Endodermal cell (in vitro differentiated cells): ENCODE measurements around the gene IL20RA. TPM values are rescaled to one million over a fixed set of nuclear protein-coding genes. Genes with fewer than 3 reads are reported as not detected.

Experiments used
- DNase-seq: peaks from one replicate; pipeline ENCODE4 v3.0.0-alpha.2; 2017
- H3K27ac ChIP-seq: 2 replicates; pipeline ENCODE4 v1.5.1; 2013; ENCODE audit warnings: mild to moderate bottlenecking, low read depth, low read length, moderate library complexity
- H3K27me3 ChIP-seq: 2 replicates; pipeline ENCODE4 v1.6.1; 2013; ENCODE audit warnings: mild to moderate bottlenecking, low read length, moderate library complexity; ENCODE audit not compliant: insufficient read depth, control insufficient read depth, poor library complexity, severe bottlenecking
- H3K36me3 ChIP-seq: 2 replicates; pipeline ENCODE4 v1.7.0; 2013; ENCODE audit warnings: mild to moderate bottlenecking, low read length, moderate library complexity; ENCODE audit not compliant: control insufficient read depth, insufficient read depth
- H3K4me1 ChIP-seq: one replicate; pipeline ENCODE4 v1.7.0; 2013; ENCODE audit warnings: low read length; ENCODE audit not compliant: control insufficient read depth, insufficient read depth
- H3K4me3 ChIP-seq: 2 replicates; pipeline ENCODE4 v1.5.1; 2013; ENCODE audit warnings: mild to moderate bottlenecking, low read length, moderate library complexity
- H3K9ac ChIP-seq: 2 replicates; pipeline ENCODE4 v1.6.1; 2013; ENCODE audit warnings: mild to moderate bottlenecking, low read length, moderate library complexity; ENCODE audit not compliant: poor library complexity, severe bottlenecking; ENCODE audit errors: extremely low read depth
- H3K9me3 ChIP-seq: 2 replicates; pipeline ENCODE4 v1.6.1; 2013; ENCODE audit warnings: mild to moderate bottlenecking, low read length, moderate library complexity; ENCODE audit not compliant: control insufficient read depth
- H3K27ac Mint-ChIP-seq: 2 replicates; pipeline ENCODE4 v1.8.0; 2020; ENCODE audit warnings: mixed read lengths
- H3K27me3 Mint-ChIP-seq: 2 replicates; pipeline ENCODE4 v1.8.0; 2021; ENCODE audit warnings: mild to moderate bottlenecking, mixed read lengths; ENCODE audit not compliant: insufficient read depth
- H3K36me3 Mint-ChIP-seq: 2 replicates; pipeline ENCODE4 v1.8.0; 2020; ENCODE audit warnings: low read depth, mixed read lengths
- H3K4me1 Mint-ChIP-seq: 2 replicates; pipeline ENCODE4 v1.8.0; 2020; ENCODE audit warnings: mixed read lengths
- H3K4me3 Mint-ChIP-seq: 2 replicates; pipeline ENCODE4 v1.8.0; 2020; ENCODE audit warnings: mild to moderate bottlenecking, moderate library complexity, mixed read lengths
- H3K9me3 Mint-ChIP-seq: 2 replicates; pipeline ENCODE4 v1.8.0; 2020; ENCODE audit warnings: mild to moderate bottlenecking, mixed read lengths
- WGBS, 2 experiments: methylation state at CpG; one replicate each; pipeline versions ENCODE4 v1.1.5 to v1.1.7; 2013; ENCODE audit warnings: missing lambda C conversion rate in 2 of 2, mixed read lengths in 1 of 2; ENCODE audit not compliant: insufficient coverage in 1 of 2, insufficient read length in 1 of 2; 5-methylcytosine and 5-hydroxymethylcytosine counted together
- total RNA-seq, 2 donors: library from RNA; stranded (reverse); fragmentation: NEBNext Ultra II Directional in 1 of 2; extraction: Animal tissue kit (Norgen Biotek cat#: 25700) in 1 of 2; gene quantifications; 2 replicates in 1 of 2; 3 replicates in 1 of 2; pipeline ENCODE4 v1.2.1, GENCODE V29; 2021
- TF ChIP-seq, protein P1 (sequence below): fragments of 200-600 bp; sonication (generic); conservative IDR thresholded peaks from 2 replicates; pipeline ENCODE4 v1.5.0; 2021; ENCODE audit warnings: antibody characterized with exemption, mild to moderate bottlenecking

The IL20RA gene
- total RNA-seq, 2 donors from 2014 or later = 0.13 to 0.57 TPM

DNA sequence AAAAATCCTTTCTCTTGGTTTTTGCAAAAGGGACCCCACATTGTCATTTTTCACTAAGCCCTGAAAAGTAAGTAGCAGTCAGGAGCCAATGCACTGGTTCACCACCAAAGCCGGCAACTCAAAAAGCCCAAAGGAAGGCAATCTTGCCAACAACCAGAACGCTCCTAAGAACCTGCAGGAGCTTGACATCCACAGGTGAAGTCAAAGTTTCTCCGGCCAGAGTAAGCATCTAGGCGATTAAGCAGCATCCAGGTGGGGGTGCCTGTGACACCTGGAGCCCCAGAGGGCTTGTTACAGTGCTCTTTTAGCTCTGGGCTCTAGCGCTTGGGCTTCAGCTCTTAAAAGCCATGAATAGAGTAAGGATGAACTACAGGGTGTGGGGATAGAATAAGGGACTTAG lies 86.6 kb downstream of the IL20RA start:
- DNase-seq = peak; percentile 58
- TF ChIP-seq, protein P1, sequence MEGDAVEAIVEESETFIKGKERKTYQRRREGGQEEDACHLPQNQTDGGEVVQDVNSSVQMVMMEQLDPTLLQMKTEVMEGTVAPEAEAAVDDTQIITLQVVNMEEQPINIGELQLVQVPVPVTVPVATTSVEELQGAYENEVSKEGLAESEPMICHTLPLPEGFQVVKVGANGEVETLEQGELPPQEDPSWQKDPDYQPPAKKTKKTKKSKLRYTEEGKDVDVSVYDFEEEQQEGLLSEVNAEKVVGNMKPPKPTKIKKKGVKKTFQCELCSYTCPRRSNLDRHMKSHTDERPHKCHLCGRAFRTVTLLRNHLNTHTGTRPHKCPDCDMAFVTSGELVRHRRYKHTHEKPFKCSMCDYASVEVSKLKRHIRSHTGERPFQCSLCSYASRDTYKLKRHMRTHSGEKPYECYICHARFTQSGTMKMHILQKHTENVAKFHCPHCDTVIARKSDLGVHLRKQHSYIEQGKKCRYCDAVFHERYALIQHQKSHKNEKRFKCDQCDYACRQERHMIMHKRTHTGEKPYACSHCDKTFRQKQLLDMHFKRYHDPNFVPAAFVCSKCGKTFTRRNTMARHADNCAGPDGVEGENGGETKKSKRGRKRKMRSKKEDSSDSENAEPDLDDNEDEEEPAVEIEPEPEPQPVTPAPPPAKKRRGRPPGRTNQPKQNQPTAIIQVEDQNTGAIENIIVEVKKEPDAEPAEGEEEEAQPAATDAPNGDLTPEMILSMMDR = no peak
- Histone ChIP-seq H3K27me3 (no peaks in the 10 kb centered on the region), H3K27ac (no peak overlapping the region), H3K4me1 (no peaks in the 10 kb centered on the region), H3K9me3 (no peaks in the 10 kb centered on the region), H3K4me3 (no peak overlapping the region), H3K36me3 (no peaks in the 10 kb centered on the region), H3K9ac (no peak overlapping the region)
- Mint-ChIP-seq H3K27me3 (peaks cover 2% of the 10 kb centered on the region), H3K27ac (peak overlapping the region; percentile 38), H3K4me1 (peaks cover 48% of the 10 kb centered on the region), H3K4me3 (no peak overlapping the region), H3K36me3 (no peaks in the 10 kb centered on the region), H3K9me3 (no peaks in the 10 kb centered on the region)
- 87 to 88% methylated on average over 5 of the region's 5 CpGs for WGBS, 2 experiments

DNA sequence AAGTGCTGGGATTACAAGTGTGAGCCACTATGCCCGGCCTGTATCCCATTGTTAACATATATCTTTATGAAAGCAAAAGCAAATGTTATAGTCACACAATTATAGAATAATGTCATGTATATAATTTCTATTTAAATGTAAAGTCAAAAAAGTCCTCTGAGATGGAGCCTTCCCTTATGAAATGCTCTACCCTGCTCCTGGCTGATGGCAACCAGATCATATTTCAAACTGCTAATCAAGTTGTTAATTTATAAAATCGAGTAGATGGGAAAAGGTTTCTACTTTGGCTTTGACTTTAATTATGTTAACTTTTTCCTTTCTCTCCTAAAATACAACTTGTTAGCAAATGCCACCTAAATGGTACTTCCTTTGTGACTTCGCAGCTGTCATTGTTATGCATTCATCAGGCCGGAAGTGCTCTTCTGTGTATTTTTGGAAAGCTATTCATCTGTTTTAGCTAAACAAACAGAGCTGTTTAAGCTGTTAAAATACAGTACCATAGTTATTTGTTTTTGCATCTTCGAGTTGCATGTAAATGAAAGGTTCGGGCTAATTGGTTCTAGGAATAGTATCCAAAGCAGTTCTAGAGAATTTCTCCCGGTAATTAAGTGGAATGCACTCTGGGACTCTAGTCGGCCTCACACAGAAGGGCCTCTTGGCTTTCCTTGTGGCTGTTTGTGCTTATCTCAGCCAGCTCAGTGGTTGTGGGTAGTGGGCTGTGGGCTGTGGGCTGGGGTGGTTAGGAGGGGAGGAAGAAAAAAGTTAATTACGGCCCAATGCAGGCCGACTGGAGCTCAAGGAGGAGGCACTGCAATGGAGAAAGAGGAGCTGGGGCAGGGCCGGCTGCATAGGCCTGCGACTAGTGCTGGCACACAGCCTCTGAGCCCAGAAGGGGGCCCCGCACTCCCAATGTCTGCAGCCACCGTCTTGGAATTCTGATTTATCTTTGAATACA lies 87.9 kb downstream of the IL20RA start:
- Mint-ChIP-seq H3K27me3 (peaks cover 2% of the 10 kb centered on the region), H3K9me3 (no peaks in the 10 kb centered on the region), H3K27ac (peak overlapping the region; percentile 91), H3K4me1 (peaks cover 37% of the 10 kb centered on the region), H3K36me3 (no peaks in the 10 kb centered on the region), H3K4me3 (no peak overlapping the region)
- WGBS, 2 experiments = 44 to 54% methylated on average over 9 to 12 of the region's 14 CpGs
- Histone ChIP-seq H3K9me3 (no peaks in the 10 kb centered on the region), H3K4me1 (no peaks in the 10 kb centered on the region), H3K9ac (no peak overlapping the region), H3K27ac (peak overlapping the region; percentile 36), H3K27me3 (no peaks in the 10 kb centered on the region), H3K36me3 (no peaks in the 10 kb centered on the region), H3K4me3 (no peak overlapping the region)
- peak; percentile 88 for DNase-seq
- TF ChIP-seq, protein P1 = peak; percentile 68

DNA sequence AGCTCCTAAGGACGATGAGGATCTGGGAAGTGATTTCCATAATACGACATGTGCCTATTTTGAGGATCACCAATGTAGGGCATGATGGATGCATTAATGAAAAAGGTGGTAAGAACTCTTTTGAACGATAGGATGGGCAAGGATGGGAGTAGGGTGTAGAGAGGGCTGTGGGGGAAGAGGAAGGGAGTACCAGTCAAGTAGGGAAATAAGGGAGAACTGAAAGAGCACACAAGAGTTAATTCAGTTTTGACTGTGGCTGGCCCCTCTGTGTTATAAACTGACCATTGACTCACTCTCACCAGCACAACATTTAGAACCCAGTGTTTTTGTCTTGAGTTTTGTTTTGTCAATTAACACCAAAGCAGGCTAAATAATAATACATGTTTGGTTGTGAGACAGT lies 89.6 kb downstream of the IL20RA start:
- H3K9ac ChIP-seq = no peak overlapping the region
- Mint-ChIP-seq H3K4me1 (peaks cover 32% of the 10 kb centered on the region), H3K36me3 (no peaks in the 10 kb centered on the region), H3K27ac (peak overlapping the region; percentile 6), H3K27me3 (peaks cover 2% of the 10 kb centered on the region), H3K9me3 (no peaks in the 10 kb centered on the region), H3K4me3 (no peak overlapping the region)
- WGBS, 2 experiments = 83 to 87% methylated on average over 3 of the region's 3 CpGs
- H3K27ac ChIP-seq = no peak overlapping the region
- TF ChIP-seq, protein P1 = no peak
- H3K4me3 ChIP-seq = no peak overlapping the region
- no peaks in the 10 kb centered on the region for H3K9me3 ChIP-seq
- no peaks in the 10 kb centered on the region for H3K27me3 ChIP-seq
- H3K36me3 ChIP-seq = no peaks in the 10 kb centered on the region
- no peak for DNase-seq
- no peaks in the 10 kb centered on the region for H3K4me1 ChIP-seq
